IPS-11a (cell line): Measurements from ENCODE around the gene DVL2.
A peak's percentile ranks its signal among the peaks of the same experiment; 100 is the strongest.

Experiments
- H3K4me3 ChIP-seq: one replicate; pipeline ENCODE4 v1.5.1; 2013; ENCODE audit warnings: low read depth, low read length, control low read depth

The DVL2 gene

DNA sequence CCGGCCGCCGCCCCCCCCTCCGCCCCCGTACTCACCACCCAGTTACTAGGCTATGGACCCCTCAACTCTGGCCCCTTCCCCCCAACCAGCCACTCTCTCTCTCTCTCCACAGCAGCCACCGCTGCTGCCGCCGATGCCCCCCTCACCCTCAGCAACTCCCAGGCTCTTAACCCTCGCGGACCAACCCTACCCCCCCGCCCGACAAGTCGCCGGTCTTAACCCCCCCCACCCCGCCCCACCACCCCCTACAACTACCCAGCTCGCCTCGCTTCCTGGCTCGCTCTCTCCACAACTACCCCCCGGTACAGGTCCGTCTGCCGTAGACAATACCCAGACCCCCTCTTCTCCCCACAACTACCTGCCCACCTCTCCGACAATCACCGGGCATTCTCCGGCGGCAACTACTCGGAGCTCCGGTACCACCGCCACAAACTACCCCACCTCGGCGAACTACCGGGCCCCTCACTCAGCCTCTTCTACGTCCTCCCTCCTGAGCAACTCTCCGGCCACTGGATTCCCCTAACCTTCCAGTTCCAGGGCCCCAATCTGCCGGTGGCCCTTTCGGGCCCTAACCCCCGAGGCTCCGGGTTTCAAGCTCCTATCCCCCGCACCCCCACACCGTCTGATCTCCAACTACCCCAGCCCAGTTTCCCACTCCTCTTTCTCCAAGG lies 4.2 kb upstream of the DVL2 start:
- H3K4me3 ChIP-seq = peak overlapping the region; percentile 97

DNA sequence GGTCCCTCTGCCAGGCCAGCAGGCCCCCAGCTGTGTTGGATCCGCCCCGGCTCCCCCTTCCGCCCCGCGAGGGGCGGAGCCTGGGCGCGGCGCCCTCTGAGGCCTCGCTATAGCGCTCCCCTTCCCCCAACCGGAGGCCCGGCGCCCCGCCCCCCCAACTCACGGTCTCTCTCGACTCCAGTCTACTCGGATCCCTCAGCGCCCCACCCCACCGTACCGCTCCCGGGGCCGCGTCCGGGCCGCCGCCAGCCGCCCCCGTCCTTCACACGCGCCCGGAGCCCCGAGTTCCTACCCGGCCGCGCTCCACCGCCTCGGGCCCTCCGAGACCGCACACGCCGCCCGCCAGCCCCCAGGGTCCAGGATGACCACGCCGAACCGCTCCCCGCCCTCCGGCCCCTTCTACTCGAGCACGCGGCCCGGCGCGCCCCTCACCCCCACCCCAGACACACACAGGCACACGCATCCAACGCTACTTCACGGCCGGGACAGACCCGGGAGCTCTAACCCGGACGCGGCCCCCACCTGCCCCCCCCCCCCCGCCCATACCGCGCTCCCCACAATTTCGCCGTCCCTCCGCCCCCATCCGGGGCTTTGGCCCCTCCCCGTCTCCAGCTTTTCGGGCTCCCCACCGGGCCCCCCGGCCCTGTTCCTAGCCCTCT lies 3.6 kb upstream of the DVL2 start:
- peak overlapping the region; percentile 62 for H3K4me3 ChIP-seq

- H3K4me3 ChIP-seq = peak overlapping the region; percentile 33
These were observed 3.0 kb upstream of the DVL2 start for GRCh38 chr17:7237266-7237760.

- H3K4me3 ChIP-seq = no peak overlapping the region
These were observed 2.5 kb upstream of the DVL2 start for GRCh38 chr17:7236808-7237207.

- H3K4me3 ChIP-seq = no peak overlapping the region
These were observed 1.7 kb upstream of the DVL2 start for GRCh38 chr17:7235693-7236665.

DNA sequence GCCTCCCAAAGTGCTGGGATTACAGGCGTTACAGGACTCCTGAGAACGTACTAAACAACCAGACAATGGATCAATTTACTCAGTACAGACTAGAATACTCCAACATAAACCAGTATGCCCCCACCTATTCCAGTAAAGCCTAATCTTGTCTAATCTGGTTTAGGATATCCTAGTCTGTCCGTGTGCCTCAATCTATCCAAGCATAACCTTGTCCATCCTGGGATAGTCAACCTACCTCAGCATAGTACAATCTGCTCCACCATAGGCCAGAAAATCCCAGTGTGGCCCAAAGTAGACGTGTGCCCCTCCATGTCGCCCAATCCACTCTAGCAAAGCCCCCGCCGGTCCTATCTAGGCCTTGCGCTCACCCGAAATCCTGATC lies 625 bp downstream of the DVL2 start:
- peak overlapping the region; percentile 96 for H3K4me3 ChIP-seq

DNA sequence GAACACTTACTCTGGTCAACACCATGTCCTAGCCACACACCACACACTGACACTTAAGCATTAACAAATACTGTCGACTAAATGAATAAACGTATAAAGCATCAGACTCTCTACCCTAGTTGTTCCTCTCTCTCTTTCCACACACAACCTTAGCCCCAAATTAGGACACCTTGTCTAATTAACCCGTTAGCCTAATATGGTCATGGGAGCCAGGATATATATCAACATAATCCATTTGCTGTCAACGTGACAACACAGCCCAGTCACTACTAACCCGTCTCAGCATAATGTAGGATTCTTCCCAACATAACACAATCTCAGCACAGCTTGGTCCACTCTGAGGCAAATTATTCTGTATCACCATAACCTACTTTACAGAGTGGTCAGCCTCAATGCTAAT lies 2.2 kb downstream of the DVL2 start:
- H3K4me3 ChIP-seq = no peak overlapping the region

DNA sequence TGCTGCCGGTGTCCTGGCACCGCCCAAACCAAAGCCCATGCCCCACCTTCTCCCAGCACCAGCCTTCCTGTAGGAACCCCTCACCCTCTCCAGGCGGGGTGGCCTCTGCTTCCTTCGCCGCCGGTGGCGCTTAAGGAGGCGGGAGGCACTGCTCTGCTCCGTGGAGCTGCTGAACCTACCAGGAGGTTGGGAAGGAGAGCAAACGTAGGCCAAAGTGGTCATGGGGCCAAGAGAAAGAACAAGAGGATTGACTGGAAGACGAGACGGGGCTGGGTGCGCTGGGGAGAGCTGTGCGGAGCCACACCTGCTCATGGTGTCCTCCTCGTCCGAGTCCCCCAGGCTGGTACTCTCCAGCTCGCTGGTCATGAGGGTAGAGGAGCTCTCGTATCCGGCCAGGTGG lies 4.8 kb downstream of the DVL2 start:
- no peak overlapping the region for H3K4me3 ChIP-seq

- H3K4me3 ChIP-seq = no peak overlapping the region
These were observed 5.4 kb downstream of the DVL2 start for GRCh38 chr17:7228920-7229319.

- H3K4me3 ChIP-seq = no peak overlapping the region
These were observed 7.3 kb downstream of the DVL2 start for GRCh38 chr17:7226721-7227710.

GRCh38 chr17:7225711-7226331 lies 8.5 kb downstream of the DVL2 start:
- H3K4me3 ChIP-seq = no peak overlapping the region

DNA sequence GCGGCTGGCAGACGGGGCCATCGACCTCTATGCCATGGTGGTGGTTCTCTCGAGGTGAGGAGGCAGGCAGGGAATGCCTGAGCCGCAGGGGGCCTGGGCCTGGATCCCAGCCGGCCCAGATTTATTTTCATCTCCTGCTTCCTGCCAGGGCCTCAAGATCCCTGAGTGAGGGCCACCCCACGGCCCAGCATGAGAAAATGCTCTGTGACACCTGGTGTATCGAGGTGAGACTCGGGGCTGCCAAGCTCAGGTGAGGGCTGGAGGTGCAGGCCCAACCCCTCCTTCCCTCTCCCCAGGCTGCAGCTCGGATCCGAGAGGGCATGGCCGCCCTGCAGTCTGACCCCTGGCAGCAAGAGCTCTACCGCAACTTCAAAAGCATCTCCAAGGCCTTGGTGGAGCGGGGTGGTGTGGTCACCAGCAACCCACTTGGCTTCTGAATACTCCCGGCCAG lies 9.6 kb downstream of the DVL2 start:
- no peak overlapping the region for H3K4me3 ChIP-seq

GRCh38 chr17:7224110-7224509 lies 10.2 kb downstream of the DVL2 start:
- no peak overlapping the region for H3K4me3 ChIP-seq

DNA sequence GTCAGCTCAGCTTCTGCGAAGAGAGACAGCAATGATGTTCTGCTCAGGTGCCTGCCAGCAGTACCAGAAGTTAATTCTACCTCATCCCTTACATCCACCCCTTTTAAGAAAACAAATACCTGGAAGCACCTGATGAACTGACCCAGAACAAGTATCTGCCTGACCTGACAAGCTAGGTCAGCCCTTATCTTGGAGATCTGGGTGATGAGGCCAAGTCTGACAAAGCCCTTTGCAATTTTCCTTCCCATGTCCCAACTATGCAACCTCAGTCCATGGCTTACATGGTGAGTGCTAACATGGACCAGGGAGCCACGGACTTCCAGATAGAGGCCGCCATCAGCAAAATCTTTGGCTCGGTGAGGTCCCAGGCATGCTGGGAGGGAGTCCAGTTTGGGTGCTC lies 10.9 kb downstream of the DVL2 start:
- H3K4me3 ChIP-seq = no peak overlapping the region

- no peak overlapping the region for H3K4me3 ChIP-seq
These were observed 11.4 kb downstream of the DVL2 start for GRCh38 chr17:7222972-7223292.

- no peak overlapping the region for H3K4me3 ChIP-seq
These were observed 12.0 kb downstream of the DVL2 start for GRCh38 chr17:7222093-7222971.

GRCh38 chr17:7221278-7222092 lies 12.8 kb downstream of the DVL2 start:
- H3K4me3 ChIP-seq = no peak overlapping the region
